ENCODE results near the gene BDNF. TPM values are rescaled to one million over a fixed set of nuclear protein-coding genes. Genes with fewer than 3 reads are reported as not detected.

BDNF gene
- polyA plus RNA-seq, 1 donor from 2014 or later, result not detected

- H3K79me2 ChIP-seq (replicated peaks; ENCODE audit: insufficient read depth, low read length), result no peaks in the 10 kb centered on the region
- no peaks in the 10 kb centered on the region for H3F3A ChIP-seq (ENCODE audit: insufficient read depth, low read length, poor library complexity, severe bottlenecking)
- H3K9me2 ChIP-seq (ENCODE audit: insufficient read depth, low read length), result no peaks in the 10 kb centered on the region
- H3K27me3 ChIP-seq (ENCODE audit: insufficient read depth, low read depth, low read length), result no peaks in the 10 kb centered on the region
- H3K27ac ChIP-seq (ENCODE audit: low read length), result no peak overlapping the region
- no peak overlapping the region for H2AFZ ChIP-seq (ENCODE audit: low read depth, low read length)
- no peak overlapping the region for H3K4me2 ChIP-seq (ENCODE audit: low read length)
- H4K20me1 ChIP-seq (ENCODE audit: insufficient read depth), result no peaks in the 10 kb centered on the region
- H3K36me3 ChIP-seq (ENCODE audit: insufficient read depth, low read length), result no peaks in the 10 kb centered on the region
- no peaks in the 10 kb centered on the region for H3K9me3 ChIP-seq (ENCODE audit: low read length)
- TF ChIP-seq SMC3 (conservative IDR thresholded peaks at IDR 0.05; ENCODE audit: poor library complexity) (no peak), EP300 (conservative IDR thresholded peaks at IDR 0.05; ENCODE audit: poor library complexity, severe bottlenecking) (no peak), MXI1 (conservative IDR thresholded peaks at IDR 0.05; ENCODE audit: poor library complexity, severe bottlenecking) (no peak), POLR2AphosphoS5 (IDR thresholded peaks at IDR 0.05) (peak; percentile 13), EZH2 (IDR thresholded peaks at IDR 0.05; ENCODE audit: borderline replicate concordance, insufficient read depth, low read length, poor library complexity, severe bottlenecking) (no peak), RAD21 (conservative IDR thresholded peaks at IDR 0.05) (no peak)
- H3K9ac ChIP-seq (ENCODE audit: low read length), result no peak overlapping the region
- no peak overlapping the region for H3K4me3 ChIP-seq (ENCODE audit: low read length)
Measured at GRCh38 chr11:27663326-27663725, 36.9 kb downstream of the BDNF start.

GRCh38 chr11:27660171-27660570 is 40.1 kb downstream of the BDNF start:
- no peaks in the 10 kb centered on the region for H3K9me2 ChIP-seq (ENCODE audit: insufficient read depth, low read length)
- no peaks in the 10 kb centered on the region for H3K79me2 ChIP-seq (replicated peaks; ENCODE audit: insufficient read depth, low read length)
- H3K27me3 ChIP-seq (ENCODE audit: insufficient read depth, low read depth, low read length), result no peaks in the 10 kb centered on the region
- no peak overlapping the region for H3K27ac ChIP-seq (ENCODE audit: low read length)
- H3K36me3 ChIP-seq (ENCODE audit: insufficient read depth, low read length), result no peaks in the 10 kb centered on the region
- H3F3A ChIP-seq (ENCODE audit: insufficient read depth, low read length, poor library complexity, severe bottlenecking), result no peaks in the 10 kb centered on the region
- H3K9me3 ChIP-seq (ENCODE audit: low read length), result no peaks in the 10 kb centered on the region
- H3K9ac ChIP-seq (ENCODE audit: low read length), result no peak overlapping the region
- no peak overlapping the region for H2AFZ ChIP-seq (ENCODE audit: low read depth, low read length)
- TF ChIP-seq EZH2 (IDR thresholded peaks at IDR 0.05; ENCODE audit: borderline replicate concordance, insufficient read depth, low read length, poor library complexity, severe bottlenecking), result no peak
- no peak for TF ChIP-seq SMC3 (conservative IDR thresholded peaks at IDR 0.05; ENCODE audit: poor library complexity)
- TF ChIP-seq TAF1 (IDR thresholded peaks at IDR 0.05; ENCODE audit: low read depth), result no peak
- TF ChIP-seq CTCF (IDR thresholded peaks at IDR 0.05; ENCODE audit: poor library complexity, severe bottlenecking), result no peak
- TF ChIP-seq MXI1 (conservative IDR thresholded peaks at IDR 0.05; ENCODE audit: poor library complexity, severe bottlenecking), result no peak
- no peak for TF ChIP-seq RAD21 (conservative IDR thresholded peaks at IDR 0.05)
- no peak for TF ChIP-seq EP300 (conservative IDR thresholded peaks at IDR 0.05; ENCODE audit: poor library complexity, severe bottlenecking)
- TF ChIP-seq POLR2AphosphoS5 (IDR thresholded peaks at IDR 0.05), result no peak
- TF ChIP-seq REST (IDR thresholded peaks at IDR 0.05; ENCODE audit: borderline replicate concordance), result no peak
- no peak overlapping the region for H3K4me3 ChIP-seq (ENCODE audit: low read length)
- H4K20me1 ChIP-seq (ENCODE audit: insufficient read depth), result no peaks in the 10 kb centered on the region
- H3K4me2 ChIP-seq (ENCODE audit: low read length), result no peak overlapping the region

All from neural cell (in vitro differentiated cells).